Epithelial cell of esophagus (primary cell): ENCODE results near the gene PRDM16.

Source experiments
- DNase-seq: peaks from one replicate; pipeline ENCODE4 v3.0.0; 2010; ENCODE audit warnings: low read depth
- H3K4me3 ChIP-seq: 2 replicates; pipeline ENCODE4 v1.5.1; 2011; ENCODE audit warnings: mild to moderate bottlenecking, low read length, control low read depth
- CTCF ChIP-seq: IDR thresholded peaks from 2 replicates; pipeline ENCODE4 v1.5.1; 2011; ENCODE audit warnings: low read depth, mild to moderate bottlenecking, low read length, control low read depth, inconsistent platforms; ENCODE audit not compliant: insufficient read depth; ENCODE audit errors: missing control alignments

PRDM16 gene

GRCh38 chr1:3377604-3378279 is 308.7 kb downstream of the PRDM16 start:
- TF ChIP-seq CTCF = no peak

GRCh38 chr1:3378411-3379208 is 309.6 kb downstream of the PRDM16 start:
- no peak overlapping the region for H3K4me3 ChIP-seq
- TF ChIP-seq CTCF = no peak
- DNase-seq = no peak

More at GRCh38 chr1:3377604-3378279, 308.7 kb downstream of the PRDM16 start:
- no peak overlapping the region for H3K4me3 ChIP-seq
- no peak for DNase-seq

GRCh38 chr1:3379934-3380333 is 310.9 kb downstream of the PRDM16 start:
- H3K4me3 ChIP-seq = no peak overlapping the region
- DNase-seq = no peak
- no peak for TF ChIP-seq CTCF

- no peak for TF ChIP-seq CTCF
- H3K4me3 ChIP-seq = no peak overlapping the region
- no peak for DNase-seq
Observed at GRCh38 chr1:3380469-3380868, 311.5 kb downstream of the PRDM16 start.

GRCh38 chr1:3381901-3382300 is 312.9 kb downstream of the PRDM16 start:
- H3K4me3 ChIP-seq = no peak overlapping the region
- no peak for DNase-seq
- no peak for TF ChIP-seq CTCF

- H3K4me3 ChIP-seq = no peak overlapping the region
- TF ChIP-seq CTCF = no peak
- DNase-seq = no peak
Observed at GRCh38 chr1:3382326-3383057, 313.5 kb downstream of the PRDM16 start.
